PC-9 (cell line): ENCODE data around the gene MORN5.

Source experiments
- CTCF ChIP-seq: fragments of 200-600 bp; sonication (generic); conservative IDR thresholded peaks from 2 replicates; pipeline ENCODE4 v1.6.1; 2017; ENCODE audit warnings: mixed run types, antibody characterized with exemption, mild to moderate bottlenecking, moderate library complexity
- EZH2 ChIP-seq: fragments of 200-600 bp; sonication (generic); IDR thresholded peaks from 2 replicates; pipeline ENCODE4 v1.8.0; 2017; ENCODE audit warnings: antibody characterized with exemption, low read depth

GRCh38 chr9:122204491-122204890 is 44.8 kb downstream of the MORN5 start:
- TF ChIP-seq CTCF (no peak), EZH2 (no peak)
